SK-N-SH treated with all-trans-retinoic acid at 6 μM for 48 hours (cell line): ENCODE data around the gene RALGPS1.

Experiments used
- ARNTL ChIP-seq: fragments of 450-650 bp; formaldehyde crosslinking; IDR thresholded peaks from 2 replicates; pipeline ENCODE4 v1.5.0; 2020; ENCODE audit warnings: low read depth, mild to moderate bottlenecking, moderate library complexity, borderline replicate concordance
- CREB5 ChIP-seq: fragments of 250-450 bp; sonication (Bioruptor Pico); IDR thresholded peaks from 2 replicates; pipeline ENCODE4 v1.5.1; 2020; ENCODE audit warnings: low read depth, mild to moderate bottlenecking, moderate library complexity

GRCh38 chr9:127263664-127264063 is 349.1 kb downstream of the RALGPS1 start:
- TF ChIP-seq CREB5 (no peak), ARNTL (no peak)
